GM19239 (cell line): ENCODE measurements around the gene NANP.
"Not testable (repeated sequence)": the region's sequence is repeated elsewhere in the genome, so short reads cannot be mapped to it uniquely, and the experiment has no call there.

Experiments
- DNase-seq: peaks from one replicate; pipeline ENCODE4 v3.0.0; 2011; ENCODE audit warnings: low spot score; ENCODE audit not compliant: insufficient read length
- FAIRE-seq: peaks from 2 replicates; lab custom pipeline; 2011; peaks lifted over from hg19 to GRCh38; lab: Jason Lieb, UNC

Gene NANP

GRCh38 chr20:25623736-25624499 lies at the start of gene NANP:
NANP (minus strand) TSS chr20:25624014; CDS start chr20:25623948, 66 bp downstream.
- FAIRE-seq: peak; percentile 71
- DNase-seq: peak; percentile 81

GRCh38 chr20:25672659-25673235 lies 48.9 kb upstream of the NANP start:
- DNase-seq: no peak
- FAIRE-seq: no peak

- DNase-seq (no peak), FAIRE-seq (no peak)
These were observed 46.1 kb upstream of the NANP start for GRCh38 chr20:25669826-25670422.

GRCh38 chr20:25668446-25668845 lies 44.6 kb upstream of the NANP start:
- DNase-seq: no peak
- FAIRE-seq: no peak

GRCh38 chr20:25659999-25660398 lies 36.2 kb upstream of the NANP start:
- no peak for DNase-seq
- FAIRE-seq: no peak

GRCh38 chr20:25654487-25654886 lies 30.7 kb upstream of the NANP start:
- DNase-seq (no peak), FAIRE-seq (no peak)

- not testable (repeated sequence) for FAIRE-seq, DNase-seq
These were observed 29.1 kb upstream of the NANP start for GRCh38 chr20:25652866-25653265.

- FAIRE-seq (no peak), DNase-seq (no peak)
These were observed 21.0 kb upstream of the NANP start for GRCh38 chr20:25644814-25645213.

- no peak for DNase-seq
- no peak for FAIRE-seq
These were observed 19.9 kb upstream of the NANP start for GRCh38 chr20:25643716-25644115.

- no peak for FAIRE-seq
These were observed 13.4 kb upstream of the NANP start for GRCh38 chr20:25637247-25637646.

GRCh38 chr20:25632940-25633790 lies 9.4 kb upstream of the NANP start:
- FAIRE-seq: no peak
- DNase-seq: no peak

More at GRCh38 chr20:25637247-25637646, 13.4 kb upstream of the NANP start:
- no peak for DNase-seq

GRCh38 chr20:25630615-25631014 lies 6.8 kb upstream of the NANP start:
- DNase-seq, FAIRE-seq: not testable (repeated sequence)

GRCh38 chr20:25629816-25630499 lies 6.1 kb upstream of the NANP start:
- DNase-seq (no peak), FAIRE-seq (no peak)

- no peak for FAIRE-seq
These were observed 3.0 kb upstream of the NANP start for GRCh38 chr20:25626779-25627178.

GRCh38 chr20:25624500-25624939 lies 706 bp upstream of the NANP start:
- peak; percentile 4 for FAIRE-seq
- no peak for DNase-seq

More at GRCh38 chr20:25626779-25627178, 3.0 kb upstream of the NANP start:
- DNase-seq: no peak

- DNase-seq: peak; percentile 17
- no peak for FAIRE-seq
These were observed 534 bp downstream of the NANP start for GRCh38 chr20:25623225-25623735.

- DNase-seq: no peak
- FAIRE-seq: peak; percentile 79
These were observed 1.2 kb downstream of the NANP start for GRCh38 chr20:25622450-25623224.

GRCh38 chr20:25622049-25622448 lies 1.8 kb downstream of the NANP start:
- DNase-seq: no peak
- FAIRE-seq: no peak

GRCh38 chr20:25619514-25619913 lies 4.3 kb downstream of the NANP start:
- no peak for DNase-seq
- no peak for FAIRE-seq
